Left renal pelvis (tissue), 4 donors: ENCODE results near the gene LIPH. TPM values are rescaled to one million over a fixed set of nuclear protein-coding genes. Genes with fewer than 3 reads are reported as not detected.

ENCODE experiments used
- DNase-seq, 4 donors: peaks; one replicate each; pipeline ENCODE4 v3.0.0-alpha.2; 2013; ENCODE audit warnings: low read depth in 4 of 4, low spot score in 3 of 4
- polyA plus RNA-seq, 4 donors: library from polyadenylated mRNA; unstranded; fragments of 120-200 nt; gene quantifications; one replicate each; pipeline ENCODE4 v1.2.1, GENCODE V29; 2013; ENCODE audit not compliant: insufficient read length in 4 of 4

The LIPH gene
- polyA plus RNA-seq, 4 donors, result 0.10 to 1.4 (median 1.2) TPM

DNA sequence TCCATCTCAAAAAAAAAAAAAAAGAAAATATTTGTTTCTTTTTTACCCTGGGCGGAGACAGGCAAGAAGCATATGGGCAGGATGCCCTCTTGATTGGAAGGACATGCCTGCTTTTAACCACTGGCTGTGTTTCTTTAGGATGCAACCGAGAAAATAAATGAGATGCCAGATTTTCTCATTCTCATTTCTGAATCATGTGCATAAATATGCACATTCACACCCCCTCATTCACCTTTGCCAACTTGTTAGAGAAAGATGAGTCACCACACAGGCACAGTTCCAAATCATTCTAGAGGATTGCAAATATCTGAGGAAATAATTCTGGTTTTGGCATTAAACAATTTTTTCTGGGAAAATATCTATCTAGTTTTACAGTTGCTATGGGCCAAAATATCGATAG lies 3.3 kb downstream of the LIPH start:
- DNase-seq, result no peak

DNA sequence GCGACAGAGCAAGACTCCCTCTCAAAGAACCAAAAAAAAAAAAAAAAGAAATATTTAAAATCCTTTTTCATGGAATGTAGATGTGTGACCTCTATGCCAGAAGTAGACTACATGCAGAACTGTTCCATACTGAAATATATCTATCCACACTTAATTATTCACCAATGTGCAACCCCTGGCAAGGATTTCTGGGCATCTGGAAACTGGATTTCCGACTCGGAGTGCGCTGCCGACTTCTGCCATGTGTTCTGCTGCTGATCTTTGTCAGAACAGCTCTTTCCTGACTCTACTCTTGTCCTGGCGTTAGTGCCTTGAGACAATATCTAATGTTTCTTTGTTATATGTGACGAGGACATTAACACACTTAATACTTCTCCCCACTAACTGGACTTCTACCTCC lies 11.7 kb downstream of the LIPH start:
- DNase-seq, result no peak

- DNase-seq, result no peak
Measured at GRCh38 chr3:185539934-185540333, 12.5 kb downstream of the LIPH start.

- no peak for DNase-seq
Measured at GRCh38 chr3:185537369-185537970, 14.9 kb downstream of the LIPH start.

GRCh38 chr3:185534511-185534910 lies 17.9 kb downstream of the LIPH start:
- no peak for DNase-seq

- DNase-seq, result no peak
Measured at GRCh38 chr3:185532901-185533300, 19.5 kb downstream of the LIPH start.

GRCh38 chr3:185530856-185531255 lies 21.5 kb downstream of the LIPH start:
- DNase-seq, result no peak

GRCh38 chr3:185528532-185528931 lies 23.9 kb downstream of the LIPH start:
- no peak for DNase-seq

DNA sequence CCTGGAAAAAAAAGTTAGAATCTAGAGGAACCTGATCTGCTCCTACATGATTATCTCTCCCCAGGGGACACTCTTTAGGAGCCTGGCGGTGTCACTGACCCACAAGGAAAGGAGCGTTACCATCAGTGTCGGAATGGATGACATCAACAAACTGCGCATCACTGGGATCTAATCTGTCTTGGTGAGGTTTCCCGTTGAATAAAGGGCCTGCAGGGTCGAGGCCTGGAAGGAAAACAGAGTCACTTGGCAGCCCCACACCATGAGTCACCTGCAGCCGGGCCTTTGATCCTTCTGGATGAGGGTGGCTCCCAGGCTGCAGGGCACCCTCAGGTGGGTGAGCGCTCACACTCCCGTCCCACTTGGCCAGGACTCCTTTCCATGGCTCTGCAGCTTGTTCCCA lies 25.0 kb downstream of the LIPH start:
- no peak for DNase-seq

DNA sequence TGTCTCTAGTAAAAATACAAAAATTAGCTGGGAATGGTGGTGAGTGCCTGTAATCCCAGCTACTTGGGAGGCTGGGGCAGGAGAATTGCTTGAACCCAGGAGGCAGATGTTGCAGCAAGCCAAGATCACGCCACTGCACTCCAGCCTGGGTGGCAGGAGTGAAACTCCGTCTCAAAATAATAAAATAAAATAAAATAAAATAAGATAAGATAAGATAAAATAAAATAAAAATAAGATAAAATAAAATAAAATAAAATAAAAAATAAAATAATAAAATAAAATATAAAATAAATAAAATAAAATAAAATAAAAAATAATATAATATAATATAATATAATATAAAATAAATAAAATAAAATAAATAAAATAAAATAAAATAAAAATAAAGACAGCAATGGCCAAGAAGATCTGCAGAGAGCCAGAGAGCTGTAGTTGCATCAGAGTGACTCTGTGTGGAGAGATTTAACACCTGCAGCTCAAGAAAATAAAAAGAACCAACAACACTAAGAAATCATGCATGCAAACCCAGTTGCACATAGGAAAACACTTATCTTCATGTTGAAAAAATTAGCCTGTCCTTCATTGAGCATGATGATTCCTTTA lies 25.9 kb downstream of the LIPH start:
- DNase-seq, result no peak

DNA sequence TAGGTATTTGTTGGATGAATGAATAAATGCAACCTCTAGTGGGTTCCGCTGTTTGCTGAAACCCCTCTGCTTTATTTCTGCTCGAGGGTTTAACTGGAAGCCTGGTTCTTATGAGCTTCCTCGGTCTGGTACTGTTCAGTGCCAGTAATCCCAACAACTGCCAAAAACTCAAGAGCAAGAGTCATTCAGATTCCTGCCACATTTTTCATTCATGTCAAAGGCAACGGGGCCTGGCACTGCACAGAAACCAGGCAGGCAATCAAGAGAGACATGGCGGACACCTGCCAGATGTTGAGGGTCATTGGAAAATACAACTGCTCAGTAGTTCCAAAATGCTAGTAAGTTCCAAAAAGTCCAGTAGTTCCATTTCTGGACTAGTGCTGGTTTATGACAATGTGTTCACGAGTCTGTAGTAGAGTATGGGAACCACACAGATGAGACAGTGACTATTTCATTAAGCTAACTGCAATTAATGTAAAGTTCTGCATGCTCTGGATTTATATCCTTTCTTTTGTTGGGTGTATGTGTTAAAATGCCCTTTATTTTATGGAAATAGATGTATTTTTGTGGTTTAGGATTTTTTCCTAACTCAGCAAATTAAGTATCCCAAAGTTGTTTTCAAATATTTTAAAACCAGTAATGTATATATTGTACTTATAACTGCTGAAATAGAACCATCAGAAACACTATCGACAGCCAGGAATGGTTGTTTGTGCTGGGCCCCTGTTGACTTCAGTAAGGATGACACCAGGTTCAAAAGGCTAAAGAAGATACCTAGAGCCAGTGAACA lies 30.8 kb downstream of the LIPH start:
- no peak for DNase-seq

GRCh38 chr3:185519021-185519420 lies 33.4 kb downstream of the LIPH start:
- no peak for DNase-seq

DNA sequence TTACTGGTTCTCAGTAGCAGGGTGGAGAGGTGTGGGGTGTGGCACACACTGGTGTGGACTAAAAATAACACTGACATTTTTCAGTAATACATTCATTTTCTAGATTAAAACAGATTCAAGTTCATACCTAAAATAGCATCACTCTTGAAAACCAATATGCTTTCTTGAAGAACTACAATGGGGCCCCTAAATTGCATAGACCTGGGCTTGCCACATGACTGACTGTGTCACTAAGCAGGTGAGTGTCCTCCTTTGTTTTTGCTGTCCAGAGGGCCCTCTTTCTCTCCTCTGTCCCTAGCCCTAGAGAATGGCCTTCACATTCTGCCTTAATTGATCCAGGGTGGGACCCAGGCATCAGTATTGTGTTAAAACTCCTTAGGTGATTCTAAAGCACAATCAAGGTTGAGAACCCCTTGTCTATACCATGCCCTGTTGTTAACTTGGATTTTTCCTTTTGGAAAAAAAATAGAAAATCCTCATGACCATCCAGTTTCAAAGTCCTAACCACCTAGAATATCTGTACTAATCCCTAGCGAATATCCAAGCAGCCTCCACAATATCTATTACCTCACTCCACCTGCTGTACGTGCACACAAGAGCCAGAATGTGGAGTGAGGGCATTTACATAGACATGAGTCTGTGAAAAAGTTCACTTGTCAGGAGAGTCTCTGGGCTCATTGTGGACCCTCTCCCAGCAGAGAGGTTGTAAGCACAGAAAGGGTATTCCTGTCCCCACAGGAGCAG lies 34.8 kb downstream of the LIPH start:
- no peak for DNase-seq

GRCh38 chr3:185511711-185512110 lies 40.7 kb downstream of the LIPH start:
- no peak for DNase-seq

DNA sequence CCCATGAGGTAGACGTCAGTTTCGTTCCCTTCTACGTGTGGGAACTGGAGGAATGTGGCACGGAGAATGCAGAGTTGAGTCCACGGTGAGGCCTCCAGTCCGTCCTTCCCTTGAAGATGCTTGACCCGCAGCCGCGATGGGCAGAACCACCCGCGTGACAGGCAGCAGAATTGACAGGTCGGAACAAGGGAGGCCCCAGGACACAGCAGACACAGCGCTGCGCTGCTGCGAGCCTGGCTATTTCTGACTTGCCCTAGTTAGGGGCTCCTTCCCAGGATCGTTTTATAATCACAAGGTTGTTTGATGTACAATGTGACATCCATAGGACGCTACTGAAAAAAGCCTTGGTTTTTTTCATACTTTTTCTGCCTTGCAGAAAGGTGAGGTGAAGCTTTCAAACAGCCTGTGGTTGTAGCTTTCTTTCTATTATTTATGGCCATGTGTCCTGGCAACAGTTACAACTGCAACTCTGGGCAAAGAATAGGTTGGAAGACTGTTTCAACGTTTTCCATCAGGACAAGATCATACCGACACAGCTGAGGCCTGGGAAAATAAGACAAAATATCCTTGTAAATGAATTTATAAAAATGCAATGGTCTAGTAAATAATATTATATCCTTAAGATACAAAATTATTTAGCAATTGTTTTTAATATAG lies 43.9 kb downstream of the LIPH start:
- no peak for DNase-seq

- DNase-seq, result no peak
Measured at GRCh38 chr3:185507883-185508282, 44.5 kb downstream of the LIPH start.

- no peak for DNase-seq
Measured at GRCh38 chr3:185504636-185505035, 47.8 kb downstream of the LIPH start.

DNA sequence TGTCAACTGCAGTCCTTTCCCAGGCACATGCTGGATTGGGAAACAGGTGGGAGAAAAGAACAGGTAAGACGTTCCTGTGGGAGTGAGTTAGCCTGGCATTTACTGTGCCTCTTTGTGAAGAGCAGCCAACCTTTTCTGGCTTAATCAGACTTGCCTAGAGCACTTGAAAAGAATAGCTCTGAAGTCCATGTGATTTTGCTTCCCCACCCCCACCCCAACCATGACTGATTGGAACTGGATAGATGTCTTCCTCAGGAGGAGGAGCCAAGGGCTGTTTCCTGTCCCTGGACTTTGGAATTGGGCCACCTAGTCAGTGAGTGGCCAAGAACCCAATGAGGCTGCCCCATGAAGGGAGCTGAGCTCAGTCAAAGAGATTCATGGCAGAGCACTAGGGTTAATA lies 48.9 kb downstream of the LIPH start:
- no peak for DNase-seq

DNA sequence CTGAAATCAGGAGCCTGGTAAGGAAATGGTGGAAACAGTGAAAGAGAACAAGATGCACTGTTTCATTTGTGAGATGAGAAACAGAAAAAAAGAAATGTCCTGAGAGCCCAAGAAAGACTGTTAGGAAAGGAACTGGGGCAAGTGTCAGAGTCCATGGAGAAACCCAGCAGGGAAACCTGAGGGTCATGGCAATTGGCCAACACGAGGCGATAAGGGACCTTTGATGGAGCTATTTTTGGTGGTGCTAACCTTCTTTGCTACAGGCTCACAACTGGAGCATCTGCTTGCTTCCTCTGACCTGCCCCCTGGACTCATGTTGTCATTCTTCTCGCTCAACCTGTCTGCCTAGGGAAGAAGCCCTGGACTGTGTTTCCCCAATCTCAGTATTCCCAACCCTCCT lies 49.4 kb downstream of the LIPH start:
- DNase-seq, result no peak

- peak; percentile 74 to 85 (median 81) for DNase-seq
Measured at GRCh38 chr3:185498503-185499396, 53.6 kb downstream of the LIPH start, which contains the start of gene TMEM41A. TMEM41A (minus strand) TSS chr3:185499035; CDS start chr3:185498961, 74 bp downstream.
